ENCODE measurements around the gene B3GNT2.

DNA sequence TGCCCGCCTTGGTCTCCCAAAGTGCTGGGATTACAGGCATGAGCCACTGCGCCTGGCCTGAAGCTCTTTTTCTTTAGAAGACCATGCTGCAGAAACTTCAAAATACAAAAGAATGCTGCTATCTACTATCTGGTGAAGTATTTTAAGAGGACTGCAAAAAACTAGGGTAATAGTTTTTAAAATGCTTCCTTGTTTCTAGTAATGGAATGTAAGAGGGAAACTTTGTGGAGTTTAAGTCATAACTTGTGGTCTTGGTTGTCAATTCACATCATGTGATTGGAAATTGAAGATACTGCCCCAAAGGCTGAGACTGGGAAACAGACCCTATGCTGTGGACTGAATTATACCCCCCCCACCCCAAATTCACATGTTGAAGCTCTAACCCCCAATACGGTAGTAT is 68.3 kb downstream of the B3GNT2 start:
- TF ChIP-seq SMC3 (IDR thresholded peaks at IDR 0.05; ENCODE audit: low read depth, low read length) = no peak
- TF ChIP-seq EZH2phosphoT487 (IDR thresholded peaks at IDR 0.05; ENCODE audit: borderline replicate concordance, low read depth) = no peak
- TF ChIP-seq, protein P1, sequence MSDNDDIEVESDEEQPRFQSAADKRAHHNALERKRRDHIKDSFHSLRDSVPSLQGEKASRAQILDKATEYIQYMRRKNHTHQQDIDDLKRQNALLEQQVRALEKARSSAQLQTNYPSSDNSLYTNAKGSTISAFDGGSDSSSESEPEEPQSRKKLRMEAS (IDR thresholded peaks at IDR 0.05; ENCODE audit: low read depth) = no peak
- TF ChIP-seq, protein P2, sequence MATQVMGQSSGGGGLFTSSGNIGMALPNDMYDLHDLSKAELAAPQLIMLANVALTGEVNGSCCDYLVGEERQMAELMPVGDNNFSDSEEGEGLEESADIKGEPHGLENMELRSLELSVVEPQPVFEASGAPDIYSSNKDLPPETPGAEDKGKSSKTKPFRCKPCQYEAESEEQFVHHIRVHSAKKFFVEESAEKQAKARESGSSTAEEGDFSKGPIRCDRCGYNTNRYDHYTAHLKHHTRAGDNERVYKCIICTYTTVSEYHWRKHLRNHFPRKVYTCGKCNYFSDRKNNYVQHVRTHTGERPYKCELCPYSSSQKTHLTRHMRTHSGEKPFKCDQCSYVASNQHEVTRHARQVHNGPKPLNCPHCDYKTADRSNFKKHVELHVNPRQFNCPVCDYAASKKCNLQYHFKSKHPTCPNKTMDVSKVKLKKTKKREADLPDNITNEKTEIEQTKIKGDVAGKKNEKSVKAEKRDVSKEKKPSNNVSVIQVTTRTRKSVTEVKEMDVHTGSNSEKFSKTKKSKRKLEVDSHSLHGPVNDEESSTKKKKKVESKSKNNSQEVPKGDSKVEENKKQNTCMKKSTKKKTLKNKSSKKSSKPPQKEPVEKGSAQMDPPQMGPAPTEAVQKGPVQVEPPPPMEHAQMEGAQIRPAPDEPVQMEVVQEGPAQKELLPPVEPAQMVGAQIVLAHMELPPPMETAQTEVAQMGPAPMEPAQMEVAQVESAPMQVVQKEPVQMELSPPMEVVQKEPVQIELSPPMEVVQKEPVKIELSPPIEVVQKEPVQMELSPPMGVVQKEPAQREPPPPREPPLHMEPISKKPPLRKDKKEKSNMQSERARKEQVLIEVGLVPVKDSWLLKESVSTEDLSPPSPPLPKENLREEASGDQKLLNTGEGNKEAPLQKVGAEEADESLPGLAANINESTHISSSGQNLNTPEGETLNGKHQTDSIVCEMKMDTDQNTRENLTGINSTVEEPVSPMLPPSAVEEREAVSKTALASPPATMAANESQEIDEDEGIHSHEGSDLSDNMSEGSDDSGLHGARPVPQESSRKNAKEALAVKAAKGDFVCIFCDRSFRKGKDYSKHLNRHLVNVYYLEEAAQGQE (IDR thresholded peaks at IDR 0.05; ENCODE audit: low read depth, low read length) = no peak
- no peak for TF ChIP-seq FOSL2 (IDR thresholded peaks at IDR 0.05; ENCODE audit: borderline replicate concordance, low read depth)
- no peak for TF ChIP-seq CHD2 (IDR thresholded peaks at IDR 0.05; ENCODE audit: low read length, partially characterized antibody)
- TF ChIP-seq, protein P3, sequence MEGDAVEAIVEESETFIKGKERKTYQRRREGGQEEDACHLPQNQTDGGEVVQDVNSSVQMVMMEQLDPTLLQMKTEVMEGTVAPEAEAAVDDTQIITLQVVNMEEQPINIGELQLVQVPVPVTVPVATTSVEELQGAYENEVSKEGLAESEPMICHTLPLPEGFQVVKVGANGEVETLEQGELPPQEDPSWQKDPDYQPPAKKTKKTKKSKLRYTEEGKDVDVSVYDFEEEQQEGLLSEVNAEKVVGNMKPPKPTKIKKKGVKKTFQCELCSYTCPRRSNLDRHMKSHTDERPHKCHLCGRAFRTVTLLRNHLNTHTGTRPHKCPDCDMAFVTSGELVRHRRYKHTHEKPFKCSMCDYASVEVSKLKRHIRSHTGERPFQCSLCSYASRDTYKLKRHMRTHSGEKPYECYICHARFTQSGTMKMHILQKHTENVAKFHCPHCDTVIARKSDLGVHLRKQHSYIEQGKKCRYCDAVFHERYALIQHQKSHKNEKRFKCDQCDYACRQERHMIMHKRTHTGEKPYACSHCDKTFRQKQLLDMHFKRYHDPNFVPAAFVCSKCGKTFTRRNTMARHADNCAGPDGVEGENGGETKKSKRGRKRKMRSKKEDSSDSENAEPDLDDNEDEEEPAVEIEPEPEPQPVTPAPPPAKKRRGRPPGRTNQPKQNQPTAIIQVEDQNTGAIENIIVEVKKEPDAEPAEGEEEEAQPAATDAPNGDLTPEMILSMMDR (IDR thresholded peaks at IDR 0.05) = no peak
